Measurements from ENCODE around the gene RBP7. TPM values are rescaled to one million over a fixed set of nuclear protein-coding genes. Genes with fewer than 3 reads are reported as not detected.

The RBP7 gene
- 0.92 TPM for total RNA-seq (ENCODE audit: unreplicated experiment)
- long read RNA-seq = 0 reads

- TF ChIP-seq, protein P1, sequence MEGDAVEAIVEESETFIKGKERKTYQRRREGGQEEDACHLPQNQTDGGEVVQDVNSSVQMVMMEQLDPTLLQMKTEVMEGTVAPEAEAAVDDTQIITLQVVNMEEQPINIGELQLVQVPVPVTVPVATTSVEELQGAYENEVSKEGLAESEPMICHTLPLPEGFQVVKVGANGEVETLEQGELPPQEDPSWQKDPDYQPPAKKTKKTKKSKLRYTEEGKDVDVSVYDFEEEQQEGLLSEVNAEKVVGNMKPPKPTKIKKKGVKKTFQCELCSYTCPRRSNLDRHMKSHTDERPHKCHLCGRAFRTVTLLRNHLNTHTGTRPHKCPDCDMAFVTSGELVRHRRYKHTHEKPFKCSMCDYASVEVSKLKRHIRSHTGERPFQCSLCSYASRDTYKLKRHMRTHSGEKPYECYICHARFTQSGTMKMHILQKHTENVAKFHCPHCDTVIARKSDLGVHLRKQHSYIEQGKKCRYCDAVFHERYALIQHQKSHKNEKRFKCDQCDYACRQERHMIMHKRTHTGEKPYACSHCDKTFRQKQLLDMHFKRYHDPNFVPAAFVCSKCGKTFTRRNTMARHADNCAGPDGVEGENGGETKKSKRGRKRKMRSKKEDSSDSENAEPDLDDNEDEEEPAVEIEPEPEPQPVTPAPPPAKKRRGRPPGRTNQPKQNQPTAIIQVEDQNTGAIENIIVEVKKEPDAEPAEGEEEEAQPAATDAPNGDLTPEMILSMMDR (IDR thresholded peaks at IDR 0.05; ENCODE audit: unreplicated experiment) = no peak
- DNase-seq (ENCODE audit: low spot score) = peak; percentile 25
- Mint-ChIP-seq H3K9me3 (ENCODE audit: unreplicated experiment) (no peaks in the 10 kb centered on the region), H3K27ac (ENCODE audit: unreplicated experiment) (no peak within 1 kb of the TSS), H3K4me3 (ENCODE audit: unreplicated experiment) (peak within 1 kb of the TSS; percentile 82), H3K27me3 (ENCODE audit: unreplicated experiment) (peaks cover 15% of the 10 kb centered on the region), H3K36me3 (ENCODE audit: low read depth, unreplicated experiment) (peaks cover 3% of the 10 kb centered on the region), H3K4me1 (ENCODE audit: unreplicated experiment) (peaks cover 6% of the 10 kb centered on the region)
These were observed at the start of gene RBP7 for GRCh38 chr1:9996624-9997582. Gene RBP7 (plus strand): TSS chr1:9997228. CDS start chr1:9997259, 31 bp downstream.

DNA sequence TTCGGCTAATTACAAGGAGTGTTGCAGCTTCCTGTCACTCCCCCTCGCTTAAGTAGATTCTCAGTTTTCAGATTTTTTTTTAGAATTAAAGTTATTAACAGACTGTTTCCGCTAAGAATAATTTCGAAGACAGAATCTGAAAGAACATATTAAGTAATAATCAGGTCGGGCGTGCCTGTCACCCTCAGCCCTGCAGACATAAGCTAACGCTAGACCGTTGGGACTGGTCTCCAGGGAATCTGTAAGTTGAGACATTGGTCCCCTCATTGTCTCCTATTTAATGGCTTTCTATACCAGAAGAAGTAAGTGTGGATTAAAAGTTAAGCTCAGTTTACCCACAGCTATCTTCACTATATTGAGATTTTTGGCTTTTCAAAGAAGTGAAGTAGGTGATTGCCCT is 39.3 kb upstream of the RBP7 start:
- H3K36me3 Mint-ChIP-seq (ENCODE audit: low read depth, unreplicated experiment) = no peaks in the 10 kb centered on the region
- TF ChIP-seq, protein P1 (IDR thresholded peaks at IDR 0.05; ENCODE audit: unreplicated experiment) = no peak
- no peaks in the 10 kb centered on the region for H3K4me1 Mint-ChIP-seq (ENCODE audit: unreplicated experiment)
- H3K27me3 Mint-ChIP-seq (ENCODE audit: unreplicated experiment) = no peaks in the 10 kb centered on the region
- H3K27ac Mint-ChIP-seq (ENCODE audit: unreplicated experiment) = no peak overlapping the region
- H3K4me3 Mint-ChIP-seq (ENCODE audit: unreplicated experiment) = no peak overlapping the region
- no peaks in the 10 kb centered on the region for H3K9me3 Mint-ChIP-seq (ENCODE audit: unreplicated experiment)
- no peak for DNase-seq (ENCODE audit: low spot score)

- no peaks in the 10 kb centered on the region for H3K9me3 Mint-ChIP-seq (ENCODE audit: unreplicated experiment)
- TF ChIP-seq, protein P1 (IDR thresholded peaks at IDR 0.05; ENCODE audit: unreplicated experiment) = no peak
These were observed 37.0 kb upstream of the RBP7 start for GRCh38 chr1:9960011-9960410.

GRCh38 chr1:9960706-9961562 is 36.1 kb upstream of the RBP7 start:
- no peak overlapping the region for H3K4me3 Mint-ChIP-seq (ENCODE audit: unreplicated experiment)
- no peaks in the 10 kb centered on the region for H3K9me3 Mint-ChIP-seq (ENCODE audit: unreplicated experiment)
- H3K27ac Mint-ChIP-seq (ENCODE audit: unreplicated experiment) = no peak overlapping the region
- DNase-seq (ENCODE audit: low spot score) = no peak
- H3K36me3 Mint-ChIP-seq (ENCODE audit: low read depth, unreplicated experiment) = no peaks in the 10 kb centered on the region
- TF ChIP-seq, protein P1 (IDR thresholded peaks at IDR 0.05; ENCODE audit: unreplicated experiment) = no peak
- H3K4me1 Mint-ChIP-seq (ENCODE audit: unreplicated experiment) = no peaks in the 10 kb centered on the region
- no peaks in the 10 kb centered on the region for H3K27me3 Mint-ChIP-seq (ENCODE audit: unreplicated experiment)

More at GRCh38 chr1:9960011-9960410, 37.0 kb upstream of the RBP7 start:
- H3K36me3 Mint-ChIP-seq (ENCODE audit: low read depth, unreplicated experiment) = no peaks in the 10 kb centered on the region
- no peak for DNase-seq (ENCODE audit: low spot score)
- H3K27me3 Mint-ChIP-seq (ENCODE audit: unreplicated experiment) = no peaks in the 10 kb centered on the region
- H3K27ac Mint-ChIP-seq (ENCODE audit: unreplicated experiment) = no peak overlapping the region
- H3K4me1 Mint-ChIP-seq (ENCODE audit: unreplicated experiment) = no peaks in the 10 kb centered on the region
- no peak overlapping the region for H3K4me3 Mint-ChIP-seq (ENCODE audit: unreplicated experiment)

All from endothelial cell (in vitro differentiated cells).